ENCODE data around the gene PPM1H. TPM values are rescaled to one million over a fixed set of nuclear protein-coding genes. Genes with fewer than 3 reads are reported as not detected.

The PPM1H gene
- total RNA-seq, 2 donors from 2014 or later: 27.0 to 46.9 TPM

DNA sequence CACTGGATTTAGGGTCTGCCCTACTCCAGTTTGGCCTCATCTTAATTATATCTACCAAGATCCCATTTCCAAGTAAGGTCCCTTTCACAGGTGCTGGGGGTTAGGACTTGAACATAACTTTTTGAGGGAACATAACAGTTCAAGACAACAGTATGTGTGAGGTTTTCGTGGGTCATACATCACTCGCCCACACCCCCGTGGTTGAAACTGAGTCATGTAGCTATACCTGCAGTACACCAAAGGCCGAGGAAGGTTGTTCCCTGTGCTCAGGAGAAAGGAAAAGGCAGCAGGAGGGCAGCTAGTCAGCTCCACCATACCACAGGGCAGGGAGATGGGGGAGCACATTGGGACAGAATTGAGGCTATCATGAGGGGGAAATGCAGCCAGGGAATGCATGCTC lies 167.0 kb downstream of the PPM1H start:
- TF ChIP-seq POLR2A (IDR thresholded peaks at IDR 0.05): no peak
- TF ChIP-seq POLR2AphosphoS5 (IDR thresholded peaks at IDR 0.05): no peak
- TF ChIP-seq, protein P1, sequence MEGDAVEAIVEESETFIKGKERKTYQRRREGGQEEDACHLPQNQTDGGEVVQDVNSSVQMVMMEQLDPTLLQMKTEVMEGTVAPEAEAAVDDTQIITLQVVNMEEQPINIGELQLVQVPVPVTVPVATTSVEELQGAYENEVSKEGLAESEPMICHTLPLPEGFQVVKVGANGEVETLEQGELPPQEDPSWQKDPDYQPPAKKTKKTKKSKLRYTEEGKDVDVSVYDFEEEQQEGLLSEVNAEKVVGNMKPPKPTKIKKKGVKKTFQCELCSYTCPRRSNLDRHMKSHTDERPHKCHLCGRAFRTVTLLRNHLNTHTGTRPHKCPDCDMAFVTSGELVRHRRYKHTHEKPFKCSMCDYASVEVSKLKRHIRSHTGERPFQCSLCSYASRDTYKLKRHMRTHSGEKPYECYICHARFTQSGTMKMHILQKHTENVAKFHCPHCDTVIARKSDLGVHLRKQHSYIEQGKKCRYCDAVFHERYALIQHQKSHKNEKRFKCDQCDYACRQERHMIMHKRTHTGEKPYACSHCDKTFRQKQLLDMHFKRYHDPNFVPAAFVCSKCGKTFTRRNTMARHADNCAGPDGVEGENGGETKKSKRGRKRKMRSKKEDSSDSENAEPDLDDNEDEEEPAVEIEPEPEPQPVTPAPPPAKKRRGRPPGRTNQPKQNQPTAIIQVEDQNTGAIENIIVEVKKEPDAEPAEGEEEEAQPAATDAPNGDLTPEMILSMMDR (IDR thresholded peaks at IDR 0.05): no peak

DNA sequence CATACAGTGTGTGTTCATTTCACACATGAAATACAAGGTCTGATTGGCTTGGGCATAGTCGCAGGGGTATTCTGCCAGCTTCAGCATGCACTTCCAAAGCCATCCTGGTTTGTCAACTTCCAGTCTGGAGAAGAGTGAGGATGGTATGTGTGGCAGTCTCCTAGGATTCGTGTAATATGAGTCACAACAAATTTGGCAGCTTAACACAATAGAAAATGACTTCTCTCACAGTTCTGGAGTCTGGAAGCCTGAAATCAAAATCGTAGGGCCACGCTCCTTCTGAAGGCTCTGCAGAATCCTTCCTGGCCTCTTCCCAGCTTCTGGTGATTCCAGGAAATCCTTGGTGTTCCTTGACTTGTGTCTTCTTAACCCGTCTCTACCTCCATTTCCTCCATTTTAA lies 167.5 kb downstream of the PPM1H start:
- H3K27me3 ChIP-seq (replicated peaks; ENCODE audit: insufficient read depth): no peaks in the 10 kb centered on the region
- H3K27ac ChIP-seq: no peak overlapping the region
- no peaks in the 10 kb centered on the region for H3K36me3 ChIP-seq
- WGBS: 94% methylated on average over 5 of the region's 5 CpGs
- no peak overlapping the region for H3K4me3 ChIP-seq
- TF ChIP-seq POLR2A (IDR thresholded peaks at IDR 0.05): no peak
- TF ChIP-seq, protein P1 (IDR thresholded peaks at IDR 0.05): no peak
- no peak for TF ChIP-seq POLR2AphosphoS5 (IDR thresholded peaks at IDR 0.05)
- H3K4me1 ChIP-seq (replicated peaks): no peaks in the 10 kb centered on the region
- H3K9me3 ChIP-seq: no peaks in the 10 kb centered on the region
- no peak for DNase-seq (ENCODE audit: low spot score)
- intact Hi-C loops (cut with DNase I): no loop called here

More for the DNA sequence above, 167.0 kb downstream of the PPM1H start:
- 99% methylated on average over 4 of the region's 4 CpGs for WGBS
- Histone ChIP-seq H3K4me3 (no peak overlapping the region), H3K4me1 (replicated peaks) (no peaks in the 10 kb centered on the region), H3K9me3 (no peaks in the 10 kb centered on the region), H3K36me3 (no peaks in the 10 kb centered on the region), H3K27ac (no peak overlapping the region), H3K27me3 (replicated peaks; ENCODE audit: insufficient read depth) (no peaks in the 10 kb centered on the region)
- intact Hi-C loops (cut with DNase I): no loop called here
- DNase-seq (ENCODE audit: low spot score): no peak

DNA sequence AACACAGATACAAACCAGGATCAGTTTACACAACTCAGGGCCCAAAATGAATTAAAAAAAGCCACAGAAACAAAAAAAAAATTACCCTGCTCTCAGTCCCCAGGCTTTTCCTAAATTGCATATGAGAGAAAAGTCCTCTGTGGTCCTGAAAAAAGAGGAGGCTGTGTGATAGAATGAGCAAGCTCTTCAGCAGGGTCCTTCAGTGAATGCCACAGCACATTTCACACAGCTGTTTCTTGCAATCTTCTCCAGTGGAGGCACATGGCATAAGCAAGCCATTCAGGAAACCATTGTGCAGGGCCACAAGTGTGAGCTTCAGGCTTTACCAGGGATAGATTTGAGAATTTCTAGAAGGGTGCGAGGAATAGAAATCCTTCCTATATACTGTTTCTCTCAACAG lies 168.5 kb downstream of the PPM1H start:
- Histone ChIP-seq H3K27ac (no peak overlapping the region), H3K36me3 (no peaks in the 10 kb centered on the region), H3K9me3 (no peaks in the 10 kb centered on the region), H3K27me3 (replicated peaks; ENCODE audit: insufficient read depth) (no peaks in the 10 kb centered on the region), H3K4me3 (no peak overlapping the region), H3K4me1 (replicated peaks) (no peaks in the 10 kb centered on the region)
- intact Hi-C loops (cut with DNase I): no loop called here
- 95% methylated on average over 1 of the region's 1 CpG for WGBS
- no peak for DNase-seq (ENCODE audit: low spot score)
- TF ChIP-seq POLR2AphosphoS5 (IDR thresholded peaks at IDR 0.05) (no peak), POLR2A (IDR thresholded peaks at IDR 0.05) (no peak)

DNA sequence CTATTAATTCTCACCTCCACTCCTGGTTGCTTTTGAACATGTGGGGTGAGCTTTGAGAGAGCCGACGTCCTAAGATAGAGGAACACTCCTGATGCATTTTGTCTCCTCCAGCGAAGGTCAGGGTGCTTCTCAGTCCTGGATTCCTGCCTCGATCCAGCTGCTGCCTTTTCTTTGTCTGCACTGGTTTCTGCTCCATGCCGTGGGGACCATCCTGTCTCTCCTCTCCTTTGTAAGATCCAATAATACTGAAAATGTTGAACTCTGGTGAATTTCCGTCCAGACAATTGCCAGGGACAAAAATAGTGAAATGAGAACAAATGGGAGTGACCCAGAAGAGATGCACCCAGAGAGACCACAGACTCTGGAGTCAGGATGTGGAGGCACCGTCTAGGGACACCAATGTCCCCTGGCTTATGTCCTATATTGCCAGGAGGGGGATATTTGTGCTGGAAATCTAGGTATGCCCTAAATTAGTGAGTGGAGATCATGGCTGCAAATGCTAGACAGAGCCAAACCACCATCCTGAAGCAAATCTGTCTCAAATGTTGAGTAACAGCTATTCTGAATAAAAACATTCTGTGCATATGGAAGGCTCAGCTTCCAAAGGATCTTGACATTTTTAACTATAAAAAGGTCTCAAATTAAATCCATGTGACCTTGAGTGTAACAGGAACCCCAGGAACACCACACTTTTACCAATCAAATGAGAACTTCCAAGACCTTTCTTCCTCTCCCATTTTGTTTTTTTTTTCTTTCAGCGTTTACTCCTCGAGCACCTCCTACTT lies 170.9 kb downstream of the PPM1H start:
- WGBS: 81% methylated on average over 9 of the region's 9 CpGs
- intact Hi-C loops (cut with DNase I): no loop called here
- TF ChIP-seq POLR2AphosphoS5 (IDR thresholded peaks at IDR 0.05): no peak
- TF ChIP-seq, protein P1 (IDR thresholded peaks at IDR 0.05): no peak
- TF ChIP-seq POLR2A (IDR thresholded peaks at IDR 0.05): no peak
- Histone ChIP-seq H3K9me3 (no peaks in the 10 kb centered on the region), H3K36me3 (no peaks in the 10 kb centered on the region), H3K27me3 (replicated peaks; ENCODE audit: insufficient read depth) (no peaks in the 10 kb centered on the region), H3K4me3 (no peak overlapping the region), H3K27ac (no peak overlapping the region), H3K4me1 (replicated peaks) (no peaks in the 10 kb centered on the region)
- no peak for DNase-seq (ENCODE audit: low spot score)

DNA sequence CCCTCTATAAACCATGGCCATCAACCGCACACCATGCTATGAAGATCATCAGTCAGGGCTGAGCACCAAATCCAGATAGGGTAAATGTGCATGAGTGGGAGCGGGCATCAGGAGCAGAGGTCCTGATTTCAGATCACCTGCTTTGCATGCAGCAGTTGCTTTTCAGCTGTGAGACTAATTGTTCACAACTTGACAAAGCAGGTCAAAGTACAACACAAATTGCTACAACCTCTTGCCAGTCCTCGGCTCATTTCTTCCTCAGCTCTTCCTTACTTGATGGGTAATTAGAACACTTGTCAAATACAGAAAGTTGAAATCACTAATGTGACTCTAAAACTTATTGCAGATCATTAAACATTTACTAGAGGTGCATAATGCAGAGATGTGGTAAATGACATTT lies 171.6 kb downstream of the PPM1H start:
- Histone ChIP-seq H3K27ac (no peak overlapping the region), H3K4me1 (replicated peaks) (no peaks in the 10 kb centered on the region), H3K9me3 (no peaks in the 10 kb centered on the region), H3K27me3 (replicated peaks; ENCODE audit: insufficient read depth) (no peaks in the 10 kb centered on the region), H3K36me3 (no peaks in the 10 kb centered on the region), H3K4me3 (no peak overlapping the region)
- intact Hi-C loops (cut with DNase I): no loop called here
- DNase-seq (ENCODE audit: low spot score): no peak
- TF ChIP-seq, protein P1 (IDR thresholded peaks at IDR 0.05): no peak
- TF ChIP-seq POLR2AphosphoS5 (IDR thresholded peaks at IDR 0.05) (no peak), POLR2A (IDR thresholded peaks at IDR 0.05) (no peak)
- whole genome bisulfite sequencing: 95% methylated on average over 3 of the region's 3 CpGs

Data from prostate gland (tissue), 2 donors.